Measurements from ENCODE around the gene REPS1. TPM values are rescaled to one million over a fixed set of nuclear protein-coding genes. Genes with fewer than 3 reads are reported as not detected.
"Not testable (repeated sequence)": the region's sequence is repeated elsewhere in the genome, so short reads cannot be mapped to it uniquely, and the experiment has no call there.

The REPS1 gene
- total RNA-seq, 1 donor from 2014 or later: 43.0 TPM

GRCh38 chr6:139008117-139008516, 20.1 kb upstream of the REPS1 start:
- no peak for DNase-seq (ENCODE audit: low spot score)
- intact Hi-C loops (cut with DNase I): no loop called here

DNA sequence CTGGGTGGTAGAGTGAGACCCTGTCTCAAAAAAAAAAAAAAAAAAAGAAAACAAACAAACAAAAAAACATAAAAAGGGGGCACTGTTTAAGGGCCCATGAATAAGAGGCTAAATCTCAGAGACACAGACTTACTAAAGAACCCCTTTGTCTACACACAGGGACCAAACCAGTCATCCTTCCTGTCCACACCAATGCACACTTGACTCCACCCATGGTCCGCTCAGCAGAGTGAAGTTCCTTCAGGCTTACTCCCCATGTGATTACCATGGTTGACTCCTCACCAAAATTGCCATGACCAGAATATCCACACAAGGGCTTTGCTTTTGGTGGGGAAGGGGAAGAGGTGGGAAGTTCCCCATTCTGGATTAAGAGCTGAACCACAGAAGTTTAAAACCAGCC, 19.4 kb upstream of the REPS1 start:
- intact Hi-C loops (cut with DNase I): no loop called here
- no peak for DNase-seq (ENCODE audit: low spot score)

- no peak for DNase-seq (ENCODE audit: low spot score)
- intact Hi-C loops (cut with DNase I): no loop called here
Measured at GRCh38 chr6:139006477-139006876, 18.4 kb upstream of the REPS1 start.

DNA sequence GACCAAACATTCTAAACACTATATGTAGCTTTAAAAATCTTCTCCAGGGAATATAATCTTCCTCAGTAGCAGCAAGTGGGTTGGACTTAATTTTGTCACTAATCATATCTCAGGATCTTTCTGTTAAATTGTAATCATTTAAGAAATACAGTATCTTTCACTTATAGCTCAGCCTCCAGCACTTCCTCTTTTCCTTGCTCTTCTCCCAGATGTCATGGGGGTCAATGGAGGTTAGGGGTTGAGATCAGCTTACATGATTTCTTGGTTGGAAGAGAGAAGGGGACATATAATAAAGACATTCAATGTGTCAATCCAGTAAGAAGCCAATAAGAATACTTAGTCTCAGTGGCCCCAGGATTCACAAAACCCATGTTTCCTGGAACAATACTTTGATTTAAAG, 15.7 kb upstream of the REPS1 start:
- intact Hi-C loops (cut with DNase I): no loop called here
- no peak for DNase-seq (ENCODE audit: low spot score)

GRCh38 chr6:138999949-139000725, 12.1 kb upstream of the REPS1 start:
- intact Hi-C loops (cut with DNase I): no loop called here
- no peak for DNase-seq (ENCODE audit: low spot score)

GRCh38 chr6:138997136-138997535, 9.1 kb upstream of the REPS1 start:
- intact Hi-C loops (cut with DNase I): no loop called here
- no peak for DNase-seq (ENCODE audit: low spot score)

DNA sequence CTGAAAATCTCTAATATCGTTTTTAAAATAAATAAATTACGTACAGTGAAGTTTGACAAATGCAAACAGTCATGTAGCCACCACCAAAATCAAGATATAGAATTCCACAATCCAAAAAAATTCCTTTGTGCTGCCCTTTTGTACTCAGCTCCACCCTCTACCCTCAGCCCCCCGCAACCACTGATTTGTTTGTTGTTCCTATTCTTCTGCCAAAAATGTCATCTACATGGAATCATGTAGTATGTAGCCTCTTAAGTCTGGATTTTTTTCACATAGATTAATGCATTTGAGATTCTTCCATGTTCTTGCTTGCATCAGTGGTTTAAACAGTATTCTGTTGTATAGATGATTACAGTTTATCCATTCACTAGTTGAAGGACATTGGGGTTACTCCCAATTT, 8.5 kb upstream of the REPS1 start:
- intact Hi-C loops (cut with DNase I): no loop called here

DNA sequence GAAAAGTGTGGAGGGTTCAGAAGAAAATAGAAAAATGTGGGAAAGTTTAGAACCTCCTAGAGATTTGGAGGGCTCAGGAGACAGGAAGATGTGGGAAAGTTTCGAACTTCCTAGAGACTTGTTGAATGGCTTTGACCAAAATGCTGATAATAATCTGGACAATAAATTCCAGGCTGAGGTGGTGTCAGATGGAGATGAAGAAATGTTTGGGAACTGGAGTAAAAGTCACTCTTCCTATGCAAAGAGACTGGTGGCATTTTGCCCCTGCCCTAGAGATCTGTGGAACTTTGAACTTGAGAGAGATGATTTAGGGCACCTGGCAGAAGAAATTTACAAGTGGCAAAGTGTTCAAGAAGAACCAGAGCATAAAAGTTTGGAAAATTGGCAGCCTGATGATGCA, 5.4 kb upstream of the REPS1 start:
- intact Hi-C loops (cut with DNase I); DNase-seq (ENCODE audit: low spot score): not testable (repeated sequence)

More for the DNA sequence above, 8.5 kb upstream of the REPS1 start:
- no peak for DNase-seq (ENCODE audit: low spot score)

- intact Hi-C loops (cut with DNase I); DNase-seq (ENCODE audit: low spot score): not testable (repeated sequence)
Measured at GRCh38 chr6:138992965-138993364, 4.9 kb upstream of the REPS1 start.

DNA sequence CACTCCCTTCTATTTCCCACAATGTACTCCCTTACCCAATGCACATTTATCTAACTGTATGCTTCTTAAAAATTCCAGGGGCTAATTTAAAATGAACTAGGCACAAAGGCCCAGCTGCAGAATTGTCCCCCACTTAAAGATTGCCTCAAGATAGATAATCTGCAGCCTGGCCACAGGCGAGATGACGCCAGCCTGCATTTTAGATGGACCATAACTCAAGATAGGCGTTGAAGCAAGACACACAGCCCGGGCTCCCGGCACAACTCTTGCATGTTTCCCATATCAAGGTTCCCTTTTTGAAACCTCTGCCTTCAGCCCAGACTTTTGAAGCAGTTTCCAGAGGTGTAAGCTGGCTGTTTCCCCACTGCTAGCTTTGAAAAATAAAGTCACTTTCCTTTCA, 3.2 kb upstream of the REPS1 start:
- intact Hi-C loops (cut with DNase I): no loop called here
- DNase-seq (ENCODE audit: low spot score): no peak

GRCh38 chr6:138989098-138989983, 1.3 kb upstream of the REPS1 start:
- intact Hi-C loops (cut with DNase I): loop anchor here (2.0 to 5.0 kb wide), 3 partner anchors 38 to 175 kb away; partner anchors contain the start of genes ABRACL and HECA
- DNase-seq (ENCODE audit: low spot score): no peak

GRCh38 chr6:138988469-138988834, 399 bp upstream of the REPS1 start:
- no peak for DNase-seq (ENCODE audit: low spot score)
- intact Hi-C loops (cut with DNase I): loop anchor here (2.0 to 5.0 kb wide), 3 partner anchors 39 to 174 kb away; partner anchors contain the start of genes ABRACL and HECA

GRCh38 chr6:138987080-138987642, 892 bp downstream of the REPS1 start:
- intact Hi-C loops (cut with DNase I): loop anchor here (5.0 kb wide), 2 partner anchors 40 to 150 kb away; partner anchors contain the start of genes ABRACL and HECA

DNA sequence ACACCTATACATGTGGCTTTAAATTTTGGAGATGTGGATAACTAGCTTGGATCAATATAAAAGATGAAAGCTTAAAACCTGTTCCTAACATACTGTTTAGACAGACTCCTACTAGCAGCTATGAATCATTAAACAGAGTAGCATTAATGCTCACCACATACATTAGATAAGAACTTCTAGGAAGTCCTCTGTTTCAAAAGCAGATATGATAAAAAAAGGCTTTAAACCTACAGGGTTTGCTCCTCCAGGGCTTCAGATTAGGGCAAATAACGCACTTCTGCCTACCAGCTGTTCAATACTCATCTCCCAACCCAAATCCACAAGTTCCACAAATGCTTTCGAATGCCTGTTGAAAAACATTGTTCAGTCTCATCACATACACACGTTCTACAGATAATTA, 1.5 kb downstream of the REPS1 start:
- intact Hi-C loops (cut with DNase I): loop anchor here (5.0 kb wide), 2 partner anchors 41 to 151 kb away; partner anchors contain the start of genes ABRACL and HECA

More at GRCh38 chr6:138987080-138987642, 892 bp downstream of the REPS1 start:
- DNase-seq (ENCODE audit: low spot score): no peak

DNA sequence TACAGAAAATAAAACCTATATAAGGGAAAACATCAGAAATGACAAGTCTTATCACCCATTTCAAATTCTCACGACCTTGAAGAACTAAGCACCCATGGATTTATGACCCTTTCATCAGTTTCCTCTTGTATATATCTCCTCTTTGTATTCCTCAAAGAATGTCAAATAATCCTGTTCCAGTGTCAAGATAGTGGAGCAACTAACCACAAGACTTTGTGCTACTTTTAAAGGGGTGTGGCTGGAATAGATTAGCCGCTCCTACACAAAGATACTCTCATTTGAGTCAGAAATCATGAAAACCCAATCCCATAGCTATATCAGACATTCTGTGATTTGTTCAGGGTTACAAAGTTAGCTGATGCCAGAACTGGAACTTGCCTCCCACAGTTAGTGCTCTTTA, 6.6 kb downstream of the REPS1 start:
- no peak for DNase-seq (ENCODE audit: low spot score)
- intact Hi-C loops (cut with DNase I): no loop called here

More for the DNA sequence above, 1.5 kb downstream of the REPS1 start:
- DNase-seq (ENCODE audit: low spot score): no peak

- DNase-seq (ENCODE audit: low spot score): no peak
- intact Hi-C loops (cut with DNase I): no loop called here
Measured at GRCh38 chr6:138979813-138980668, 8.0 kb downstream of the REPS1 start.

- intact Hi-C loops (cut with DNase I): no loop called here
- no peak for DNase-seq (ENCODE audit: low spot score)
Measured at GRCh38 chr6:138979365-138979764, 8.7 kb downstream of the REPS1 start.

DNA sequence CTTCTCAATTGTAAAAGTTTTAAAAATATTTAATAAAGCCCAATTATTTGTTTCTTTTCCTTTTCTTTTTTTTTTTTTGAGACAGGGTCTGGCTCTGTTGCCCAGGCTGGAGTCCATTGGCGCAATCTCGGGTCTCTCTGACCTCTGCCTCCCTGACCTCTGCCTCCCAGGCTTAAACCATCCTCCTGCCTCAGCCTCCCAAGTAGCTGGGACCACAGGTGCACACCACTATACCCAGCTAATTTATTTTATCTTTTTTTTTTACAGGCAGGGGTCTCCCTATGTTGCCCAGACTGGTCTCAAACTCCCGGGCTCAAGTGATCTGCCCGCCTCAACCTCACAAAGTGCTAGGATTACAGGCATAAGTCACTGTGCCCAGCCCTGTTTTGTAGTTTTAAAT, 9.8 kb downstream of the REPS1 start:
- no peak for DNase-seq (ENCODE audit: low spot score)
- intact Hi-C loops (cut with DNase I): no loop called here

GRCh38 chr6:138977646-138978167, 10.3 kb downstream of the REPS1 start:
- DNase-seq (ENCODE audit: low spot score): no peak
- intact Hi-C loops (cut with DNase I): no loop called here
